Suprapubic skin (tissue), 4 donors: ENCODE measurements around the gene TNNI3. TPM values are rescaled to one million over a fixed set of nuclear protein-coding genes. Genes with fewer than 3 reads are reported as not detected.
"Not testable (repeated sequence)": the region's sequence is repeated elsewhere in the genome, so short reads cannot be mapped to it uniquely, and the experiment has no call there.

Source experiments
- DNase-seq, 2 donors: peaks; one replicate each; pipeline ENCODE4 v3.0.0-alpha.2; 2019; ENCODE audit warnings: low spot score in 2 of 2
- H3K27ac ChIP-seq: fragments of 200-600 bp; sonication (generic); one replicate; pipeline ENCODE4 v1.5.1; 2019
- H3K27me3 ChIP-seq: fragments of 200-600 bp; sonication (generic); one replicate; pipeline ENCODE4 v1.5.1; 2019
- H3K36me3 ChIP-seq: fragments of 200-600 bp; sonication (generic); one replicate; pipeline ENCODE4 v1.5.1; 2019
- H3K4me1 ChIP-seq: fragments of 200-600 bp; sonication (generic); one replicate; pipeline ENCODE4 v1.5.1; 2019
- H3K4me3 ChIP-seq: fragments of 200-600 bp; sonication (generic); one replicate; pipeline ENCODE4 v1.5.1; 2019; ENCODE audit warnings: mild to moderate bottlenecking
- H3K9me3 ChIP-seq: fragments of 200-600 bp; sonication (generic); one replicate; pipeline ENCODE4 v1.5.1; 2019
- CTCF ChIP-seq, 2 donors: fragments of 200-600 bp in 1 of 2; fragments of 450-650 bp in 1 of 2; sonication (generic) in 1 of 2; IDR thresholded peaks; one replicate each; pipeline ENCODE4 v1.5.1; 2016 to 2019; ENCODE audit warnings: antibody characterized with exemption in 2 of 2, mild to moderate bottlenecking in 1 of 2, moderate library complexity in 1 of 2
- EP300 ChIP-seq: sonication (generic); formaldehyde crosslinking; IDR thresholded peaks from one replicate; pipeline ENCODE4 v1.6.1; 2017; ENCODE audit warnings: antibody characterized with exemption
- POLR2A ChIP-seq, 2 donors: fragments of 450-650 bp; IDR thresholded peaks; one replicate each; pipeline ENCODE4 v1.6.1; 2017; ENCODE audit warnings: antibody characterized with exemption in 2 of 2, mild to moderate bottlenecking in 2 of 2, moderate library complexity in 2 of 2
- POLR2AphosphoS5 ChIP-seq, 3 donors: sonication (generic); formaldehyde crosslinking; IDR thresholded peaks; one replicate each; pipeline ENCODE4 v1.6.1; 2017; ENCODE audit warnings: antibody characterized with exemption in 3 of 3
- WGBS: methylation state at CpG from one replicate; pipeline ENCODE4 v1.1.5; 2018; 5-methylcytosine and 5-hydroxymethylcytosine counted together
- total RNA-seq, 4 donors: library from RNA; depleted of rRNA; stranded (reverse); fragments of >200 nt; gene quantifications; one replicate each; pipeline ENCODE4 v1.1.0, GENCODE V29; 2016

TNNI3 gene
- total RNA-seq, 4 donors from 2014 or later, result 1.7 to 4.7 (median 3.2) TPM

GRCh38 chr19:55109527-55110291, 47.8 kb downstream of the TNNI3 start:
- TF ChIP-seq POLR2A (IDR thresholded peaks at IDR 0.05) (no peak), EP300 (no peak), CTCF (IDR thresholded peaks at IDR 0.05) (no peak), POLR2AphosphoS5 (IDR thresholded peaks at IDR 0.05) (no peak)
- Histone ChIP-seq H3K4me3 (no peak overlapping the region), H3K9me3 (no peaks in the 10 kb centered on the region), H3K27ac (no peak overlapping the region), H3K36me3 (peaks cover 26% of the 10 kb centered on the region), H3K4me1 (peaks cover 33% of the 10 kb centered on the region), H3K27me3 (no peaks in the 10 kb centered on the region)
- 89% methylated on average over 10 of the region's 20 CpGs for WGBS
- no peak for DNase-seq

- H3K27me3 ChIP-seq, H3K27ac ChIP-seq, H3K9me3 ChIP-seq, H3K4me3 ChIP-seq, DNase-seq, H3K4me1 ChIP-seq: not testable (repeated sequence)
- peaks cover 34% of the 10 kb centered on the region for H3K36me3 ChIP-seq
- WGBS, result 96% methylated on average over 3 of the region's 3 CpGs
Measured at GRCh38 chr19:55107252-55107651, 50.3 kb downstream of the TNNI3 start.

GRCh38 chr19:55106591-55106990, 50.9 kb downstream of the TNNI3 start:
- peaks cover 3% of the 10 kb centered on the region for H3K4me1 ChIP-seq
- 89% methylated on average over 5 of the region's 6 CpGs for WGBS
- no peak for DNase-seq
- H3K36me3 ChIP-seq, result peaks cover 31% of the 10 kb centered on the region
- no peak overlapping the region for H3K4me3 ChIP-seq
- no peak overlapping the region for H3K27ac ChIP-seq
- H3K27me3 ChIP-seq, result no peaks in the 10 kb centered on the region
- no peak for TF ChIP-seq EP300
- no peak for TF ChIP-seq CTCF (IDR thresholded peaks at IDR 0.05)
- no peak for TF ChIP-seq POLR2A (IDR thresholded peaks at IDR 0.05)
- no peak for TF ChIP-seq POLR2AphosphoS5 (IDR thresholded peaks at IDR 0.05)
- no peaks in the 10 kb centered on the region for H3K9me3 ChIP-seq

- Histone ChIP-seq H3K4me1 (no peaks in the 10 kb centered on the region), H3K9me3 (no peaks in the 10 kb centered on the region), H3K27ac (no peak overlapping the region), H3K36me3 (peaks cover 33% of the 10 kb centered on the region), H3K27me3 (no peaks in the 10 kb centered on the region), H3K4me3 (no peak overlapping the region)
- WGBS, result 89% methylated on average over 2 of the region's 2 CpGs
- no peak for DNase-seq
- TF ChIP-seq CTCF (IDR thresholded peaks at IDR 0.05), result no peak
- no peak for TF ChIP-seq POLR2A (IDR thresholded peaks at IDR 0.05)
- TF ChIP-seq EP300, result no peak
Measured at GRCh38 chr19:55105237-55105636, 52.3 kb downstream of the TNNI3 start.

GRCh38 chr19:55103190-55103589, 54.3 kb downstream of the TNNI3 start:
- no peak overlapping the region for H3K4me3 ChIP-seq
- WGBS, result 100% methylated on average over 9 of the region's 9 CpGs
- H3K9me3 ChIP-seq, result no peaks in the 10 kb centered on the region
- TF ChIP-seq POLR2AphosphoS5 (IDR thresholded peaks at IDR 0.05) (no peak), CTCF (IDR thresholded peaks at IDR 0.05) (no peak)
- H3K36me3 ChIP-seq, result peaks cover 30% of the 10 kb centered on the region
- no peaks in the 10 kb centered on the region for H3K4me1 ChIP-seq
- no peaks in the 10 kb centered on the region for H3K27me3 ChIP-seq
- no peak for DNase-seq
- H3K27ac ChIP-seq, result no peak overlapping the region

Other genes with a start within 250 kb of the TNNI3 start
- not detected for gene NLRP7, start 210.2 kb downstream of the TNNI3 start, total RNA-seq
- gene NLRP2, start 191.4 kb downstream of the TNNI3 start, total RNA-seq, result 10 to 100 TPM in 1 of 4 donors, 1 to 10 TPM in 3; 3.5 to 10.2 (median 7.3) TPM
- gene GP6, start 119.5 kb downstream of the TNNI3 start, total RNA-seq, result 1 to 10 TPM in 2 of 4 donors, under 1 TPM in 1, not detected in 1; 0.42 to 2.6 (median 1.7) TPM
- gene RDH13, start 94.6 kb downstream of the TNNI3 start, total RNA-seq, result 100 to 1,000 TPM in 2 of 4 donors, 10 to 100 TPM in 2; 70.6 to 225 (median 108) TPM
- 100 to 1,000 TPM; 243 to 384 (median 304) TPM for gene EPS8L1, start 81.9 kb downstream of the TNNI3 start, total RNA-seq
- 100 to 1,000 TPM in 1 of 4 donors, 10 to 100 TPM in 3; 51.7 to 126 (median 78.7) TPM for gene PPP1R12C, start 40.1 kb downstream of the TNNI3 start, total RNA-seq
- gene TNNT1, start 8.5 kb downstream of the TNNI3 start, total RNA-seq, result 10 to 100 TPM; 13.6 to 46.7 (median 19.6) TPM
- gene DNAAF3, start 8.9 kb upstream of the TNNI3 start, total RNA-seq, result 10 to 100 TPM in 1 of 4 donors, 1 to 10 TPM in 1, under 1 TPM in 2; 0.48 to 10.6 (median 3.1) TPM
- 1 to 10 TPM in 3 of 4 donors, not detected in 1; 1.1 to 7.8 (median 6.8) TPM for gene SYT5, start 22.6 kb upstream of the TNNI3 start, total RNA-seq
- gene PTPRH, start 51.8 kb upstream of the TNNI3 start, total RNA-seq, result 1 to 10 TPM in 2 of 4 donors, under 1 TPM in 1, not detected in 1; 0.34 to 1.4 (median 1.1) TPM
- 1 to 10 TPM; 2.0 to 9.4 (median 4.2) TPM for gene TMEM86B, start 71.0 kb upstream of the TNNI3 start, total RNA-seq
- gene PPP6R1, start 101.3 kb upstream of the TNNI3 start, total RNA-seq, result 10 to 100 TPM; 49.0 to 56.2 (median 51.3) TPM
- 10 to 100 TPM; 17.9 to 46.7 (median 36.7) TPM for gene HSPBP1, start 122.4 kb upstream of the TNNI3 start, total RNA-seq
- gene BRSK1, start 126.3 kb upstream of the TNNI3 start, total RNA-seq, result 1 to 10 TPM in 3 of 4 donors, under 1 TPM in 1; 0.68 to 2.3 (median 1.6) TPM
- gene TMEM150B, start 167.6 kb upstream of the TNNI3 start, total RNA-seq, result not detected
- gene KMT5C, start 182.1 kb upstream of the TNNI3 start, total RNA-seq, result 10 to 100 TPM; 17.3 to 61.8 (median 39.1) TPM
- gene COX6B2, start 197.0 kb upstream of the TNNI3 start, total RNA-seq, result 1 to 10 TPM in 3 of 4 donors, under 1 TPM in 1; 0.47 to 1.9 (median 1.3) TPM
- not detected for gene GARIN5B, start 205.5 kb upstream of the TNNI3 start, total RNA-seq
- 1 to 10 TPM in 3 of 4 donors, under 1 TPM in 1; 0.97 to 1.7 (median 1.2) TPM for gene IL11, start 212.7 kb upstream of the TNNI3 start, total RNA-seq
- gene TMEM190, start 219.1 kb upstream of the TNNI3 start, total RNA-seq, result not detected
- gene TMEM238, start 226.6 kb upstream of the TNNI3 start, total RNA-seq, result 10 to 100 TPM in 3 of 4 donors, 1 to 10 TPM in 1; 6.3 to 37.1 (median 29.3) TPM
- gene RPL28, start 228.2 kb upstream of the TNNI3 start, total RNA-seq, result 100 to 1,000 TPM; 605 to 767 (median 714) TPM